GM12878 (cell line): Measurements from ENCODE around the gene SULT2B1. TPM values are rescaled to one million over a fixed set of nuclear protein-coding genes. Genes with fewer than 3 reads are reported as not detected.
A peak's percentile ranks its signal among the peaks of the same experiment; 100 is the strongest.

Experiments used
- ASH2L ChIP-seq: fragments of 300-600, 200-600 bp; sonication (generic); IDR thresholded peaks from 2 replicates; pipeline ENCODE4 v1.6.1; 2017; ENCODE audit warnings: low read depth, mild to moderate bottlenecking, borderline replicate concordance
- CBX3 ChIP-seq: fragments of 200-600 bp; sonication (generic); IDR thresholded peaks from 2 replicates; pipeline ENCODE4 v1.6.1; 2016; ENCODE audit warnings: low read depth, borderline replicate concordance
- CREM ChIP-seq: IDR thresholded peaks from 2 replicates; pipeline ENCODE4 v1.6.1; 2014; ENCODE audit warnings: antibody characterized with exemption, low read depth
- EGR1 ChIP-seq, 2 experiments: IDR thresholded peaks; 1 replicate in 1 of 2; 2 replicates in 1 of 2; pipeline ENCODE4 v1.6.1; 2011 to 2012; ENCODE audit warnings: low read depth in 2 of 2, low read length in 2 of 2, borderline replicate concordance in 1 of 2, mild to moderate bottlenecking in 1 of 2, moderate library complexity in 1 of 2
- FOXM1 ChIP-seq: IDR thresholded peaks from 2 replicates; pipeline ENCODE4 v1.6.1; 2012; ENCODE audit warnings: low read depth, mild to moderate bottlenecking, inconsistent platforms, low read length, moderate library complexity
- GABPA ChIP-seq: IDR thresholded peaks from 2 replicates; pipeline ENCODE4 v1.6.1; 2014; ENCODE audit warnings: antibody characterized with exemption, low read depth, mild to moderate bottlenecking, inconsistent platforms
- IKZF2 ChIP-seq, 2 experiments: fragments of 450-650 bp; IDR thresholded peaks; 2 replicates each; pipeline ENCODE4 v1.6.1; 2017; ENCODE audit warnings: mild to moderate bottlenecking in 2 of 2, moderate library complexity in 2 of 2
- MEF2B ChIP-seq: fragments of 450-650 bp; IDR thresholded peaks from 2 replicates; pipeline ENCODE4 v1.6.1; 2018; ENCODE audit warnings: mild to moderate bottlenecking, moderate library complexity; ENCODE audit not compliant: partially characterized antibody, poor library complexity, severe bottlenecking
- NFYB ChIP-seq: IDR thresholded peaks from 2 replicates; pipeline ENCODE4 v1.6.1; 2011; ENCODE audit warnings: low read depth, mild to moderate bottlenecking, low read length, improper control_type of control experiment, moderate library complexity; ENCODE audit not compliant: insufficient read depth
- NR2C1 ChIP-seq: fragments of 450-650 bp; IDR thresholded peaks from 2 replicates; pipeline ENCODE4 v1.6.1; 2017; ENCODE audit warnings: antibody characterized with exemption, mild to moderate bottlenecking, moderate library complexity
- POLR2A ChIP-seq: IDR thresholded peaks from 2 replicates; pipeline ENCODE4 v1.6.1; 2011; ENCODE audit warnings: low read depth, mild to moderate bottlenecking, low read length
- RB1 ChIP-seq: fragments of 450-650 bp; formaldehyde crosslinking; IDR thresholded peaks from 2 replicates; pipeline ENCODE4 v1.6.1; 2017; ENCODE audit warnings: mild to moderate bottlenecking, borderline replicate concordance
- RFX5 ChIP-seq: IDR thresholded peaks from 2 replicates; pipeline ENCODE4 v1.6.1; 2011; ENCODE audit warnings: low read depth, low read length, improper control_type of control experiment
- SIN3A ChIP-seq: IDR thresholded peaks from 2 replicates; pipeline ENCODE4 v1.6.1; 2012; ENCODE audit warnings: low read depth, low read length, improper control_type of control experiment
- SREBF2 ChIP-seq: IDR thresholded peaks from 2 replicates; pipeline ENCODE4 v1.6.1; 2012; ENCODE audit warnings: mild to moderate bottlenecking, low read length
- STAT1 ChIP-seq: fragments of 450-650 bp; conservative IDR thresholded peaks from 2 replicates; pipeline ENCODE4 v1.6.1; 2014; ENCODE audit warnings: antibody characterized with exemption, mild to moderate bottlenecking
- TARDBP ChIP-seq: IDR thresholded peaks from 2 replicates; pipeline ENCODE4 v1.6.1; 2016; ENCODE audit warnings: borderline replicate concordance
- TCF3 ChIP-seq: IDR thresholded peaks from 2 replicates; pipeline ENCODE4 v1.6.1; 2012; ENCODE audit warnings: low read depth, mild to moderate bottlenecking, low read length, borderline replicate concordance; ENCODE audit not compliant: insufficient read depth
- ZNF24 ChIP-seq: fragments of 450-650 bp; IDR thresholded peaks from 2 replicates; pipeline ENCODE4 v1.6.1; 2017; ENCODE audit warnings: antibody characterized with exemption, mild to moderate bottlenecking
- polyA plus RNA-seq, 11 experiments: library from polyadenylated mRNA; depleted of rRNA in 4 of 11; unstranded in 6 of 11; stranded (reverse) in 5 of 11; fragments of >200 nt; fragmentation: Nextera tagmentation in 4 of 11; fragmentation: Illumina TruSeq in 1 of 11; extraction: Ambion mirVana in 4 of 11; extraction: Trizol in 1 of 11; gene quantifications; 1 replicate in 1 of 11; 2 replicates in 10 of 11; pipeline versions ENCODE4 v1.2.1 to v1.2.3, GENCODE V29; 2011 to 2016; ENCODE audit warnings: inconsistent platforms in 2 of 11, missing spikeins in 2 of 11, low read depth in 1 of 11
- total RNA-seq, 4 experiments: library from RNA; depleted of rRNA in 3 of 4; stranded (reverse); fragments of >200 nt in 3 of 4; fragmentation: Illumina TruSeq in 1 of 4; extraction: Trizol in 1 of 4; gene quantifications; 2 replicates each; pipeline versions ENCODE4 v1.2.1 to v1.2.3, GENCODE V29; 2013 to 2021
- TF ChIP-seq, protein P1 (sequence below): fragments of 450-650 bp; IDR thresholded peaks from 2 replicates; pipeline ENCODE4 v1.6.1; 2017; ENCODE audit warnings: mild to moderate bottlenecking, moderate library complexity
- TF ChIP-seq, protein P2 (sequence below): fragments of 450-650 bp; IDR thresholded peaks from 2 replicates; pipeline ENCODE4 v1.6.1; 2014; ENCODE audit warnings: mild to moderate bottlenecking
- TF ChIP-seq, protein P3 (sequence below): fragments of 450-650 bp; IDR thresholded peaks from 2 replicates; pipeline ENCODE4 v1.6.1; 2017; ENCODE audit warnings: low read depth, mild to moderate bottlenecking, moderate library complexity
- TF ChIP-seq, protein P4 (sequence below): IDR thresholded peaks from 2 replicates; pipeline ENCODE4 v1.6.1; 2011; ENCODE audit warnings: borderline replicate concordance, low read depth, mild to moderate bottlenecking, moderate library complexity, mixed read lengths, low read length; ENCODE audit not compliant: insufficient read depth; ENCODE audit errors: extremely low read length

Gene SULT2B1
- total and polyA plus RNA-seq, 10 of the 15 experiments (the other 5 are each of a cell fraction or from before 2014, with no cell fraction given) = 0.11 to 0.14 TPM; not detected in 8

DNA sequence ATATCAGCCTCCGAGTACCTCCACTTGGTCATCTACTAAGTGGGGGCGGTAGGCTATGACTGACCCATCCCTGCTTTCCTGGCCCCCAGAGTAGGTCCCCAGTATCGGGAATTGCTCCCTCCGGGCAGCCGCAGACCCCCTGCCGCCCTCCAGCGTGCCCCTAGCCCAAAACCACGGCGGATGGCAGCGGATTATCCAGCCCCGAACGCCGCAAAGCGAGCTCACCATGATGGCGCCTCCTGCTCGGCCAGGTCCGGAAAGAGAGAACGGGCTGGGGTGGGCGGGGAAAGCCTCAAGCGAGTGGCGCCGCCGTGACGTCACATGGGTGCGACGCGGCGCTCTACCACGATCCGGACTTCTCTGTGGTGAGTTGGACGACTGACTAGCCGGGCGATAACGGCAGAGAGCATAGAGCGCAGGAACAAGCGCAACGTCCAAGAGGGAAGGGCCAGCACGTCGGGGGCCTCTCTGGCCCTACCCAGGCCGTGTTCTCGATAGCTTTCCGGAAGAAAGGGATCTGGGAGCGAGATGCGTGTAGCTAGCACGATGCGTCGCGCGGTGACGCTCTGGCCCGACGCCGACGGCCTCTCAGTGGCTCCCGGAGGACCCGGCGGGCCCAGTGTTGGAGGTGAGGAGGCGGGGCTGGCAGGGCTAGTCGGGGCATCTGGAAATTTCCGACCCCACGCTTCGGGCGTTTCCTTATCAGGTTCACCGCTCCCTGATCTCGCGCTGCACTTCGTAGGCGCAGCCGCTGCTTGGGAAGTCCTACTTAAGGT is 67.1 kb downstream of the SULT2B1 start, which contains the start of the genes RPL18 and SPHK2 (continued):
- TF ChIP-seq EGR1 (IDR thresholded peaks at IDR 0.05; ENCODE audit: borderline replicate concordance in 1 of 2, low read depth in 2 of 2, low read length in 2 of 2) (peak; percentile 84 to 99), SIN3A (peak; percentile 92), MEF2B (no peak), GABPA (peak; percentile 93), RB1 (0 out of 2 replicates have a peak, but pooled peaks have one; percentile 34), POLR2A (peak; percentile 99), CREM (peak; percentile 100), CBX3 (no peak), RFX5 (no peak), ZNF24 (peak; percentile 83), STAT1 (peak; percentile 62; the same call in 1 of the 2 replicates), ASH2L (0 out of 2 replicates have a peak, but pooled peaks have one; percentile 73), TCF3 (peak; percentile 70; the same call in 1 of the 2 replicates), IKZF2 (IDR thresholded peaks at IDR 0.05) (peak in 1 of 2 experiments; percentile 63; a peak in 1 of 4 replicates), SREBF2 (no peak), TARDBP (peak; percentile 96), FOXM1 (no peak), NR2C1 (peak; percentile 91), NFYB (peak; percentile 51; the same call in 1 of the 2 replicates)
- TF ChIP-seq, protein P1, sequence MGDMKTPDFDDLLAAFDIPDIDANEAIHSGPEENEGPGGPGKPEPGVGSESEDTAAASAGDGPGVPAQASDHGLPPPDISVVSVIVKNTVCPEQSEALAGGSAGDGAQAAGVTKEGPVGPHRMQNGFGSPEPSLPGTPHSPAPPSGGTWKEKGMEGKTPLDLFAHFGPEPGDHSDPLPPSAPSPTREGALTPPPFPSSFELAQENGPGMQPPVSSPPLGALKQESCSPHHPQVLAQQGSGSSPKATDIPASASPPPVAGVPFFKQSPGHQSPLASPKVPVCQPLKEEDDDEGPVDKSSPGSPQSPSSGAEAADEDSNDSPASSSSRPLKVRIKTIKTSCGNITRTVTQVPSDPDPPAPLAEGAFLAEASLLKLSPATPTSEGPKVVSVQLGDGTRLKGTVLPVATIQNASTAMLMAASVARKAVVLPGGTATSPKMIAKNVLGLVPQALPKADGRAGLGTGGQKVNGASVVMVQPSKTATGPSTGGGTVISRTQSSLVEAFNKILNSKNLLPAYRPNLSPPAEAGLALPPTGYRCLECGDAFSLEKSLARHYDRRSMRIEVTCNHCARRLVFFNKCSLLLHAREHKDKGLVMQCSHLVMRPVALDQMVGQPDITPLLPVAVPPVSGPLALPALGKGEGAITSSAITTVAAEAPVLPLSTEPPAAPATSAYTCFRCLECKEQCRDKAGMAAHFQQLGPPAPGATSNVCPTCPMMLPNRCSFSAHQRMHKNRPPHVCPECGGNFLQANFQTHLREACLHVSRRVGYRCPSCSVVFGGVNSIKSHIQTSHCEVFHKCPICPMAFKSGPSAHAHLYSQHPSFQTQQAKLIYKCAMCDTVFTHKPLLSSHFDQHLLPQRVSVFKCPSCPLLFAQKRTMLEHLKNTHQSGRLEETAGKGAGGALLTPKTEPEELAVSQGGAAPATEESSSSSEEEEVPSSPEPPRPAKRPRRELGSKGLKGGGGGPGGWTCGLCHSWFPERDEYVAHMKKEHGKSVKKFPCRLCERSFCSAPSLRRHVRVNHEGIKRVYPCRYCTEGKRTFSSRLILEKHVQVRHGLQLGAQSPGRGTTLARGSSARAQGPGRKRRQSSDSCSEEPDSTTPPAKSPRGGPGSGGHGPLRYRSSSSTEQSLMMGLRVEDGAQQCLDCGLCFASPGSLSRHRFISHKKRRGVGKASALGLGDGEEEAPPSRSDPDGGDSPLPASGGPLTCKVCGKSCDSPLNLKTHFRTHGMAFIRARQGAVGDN = peak; percentile 56; the same call in 1 of the 2 replicates
- TF ChIP-seq, protein P2, sequence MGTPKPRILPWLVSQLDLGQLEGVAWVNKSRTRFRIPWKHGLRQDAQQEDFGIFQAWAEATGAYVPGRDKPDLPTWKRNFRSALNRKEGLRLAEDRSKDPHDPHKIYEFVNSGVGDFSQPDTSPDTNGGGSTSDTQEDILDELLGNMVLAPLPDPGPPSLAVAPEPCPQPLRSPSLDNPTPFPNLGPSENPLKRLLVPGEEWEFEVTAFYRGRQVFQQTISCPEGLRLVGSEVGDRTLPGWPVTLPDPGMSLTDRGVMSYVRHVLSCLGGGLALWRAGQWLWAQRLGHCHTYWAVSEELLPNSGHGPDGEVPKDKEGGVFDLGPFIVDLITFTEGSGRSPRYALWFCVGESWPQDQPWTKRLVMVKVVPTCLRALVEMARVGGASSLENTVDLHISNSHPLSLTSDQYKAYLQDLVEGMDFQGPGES = 0 out of 2 replicates have a peak, but pooled peaks have one; percentile 6
- TF ChIP-seq, protein P3, sequence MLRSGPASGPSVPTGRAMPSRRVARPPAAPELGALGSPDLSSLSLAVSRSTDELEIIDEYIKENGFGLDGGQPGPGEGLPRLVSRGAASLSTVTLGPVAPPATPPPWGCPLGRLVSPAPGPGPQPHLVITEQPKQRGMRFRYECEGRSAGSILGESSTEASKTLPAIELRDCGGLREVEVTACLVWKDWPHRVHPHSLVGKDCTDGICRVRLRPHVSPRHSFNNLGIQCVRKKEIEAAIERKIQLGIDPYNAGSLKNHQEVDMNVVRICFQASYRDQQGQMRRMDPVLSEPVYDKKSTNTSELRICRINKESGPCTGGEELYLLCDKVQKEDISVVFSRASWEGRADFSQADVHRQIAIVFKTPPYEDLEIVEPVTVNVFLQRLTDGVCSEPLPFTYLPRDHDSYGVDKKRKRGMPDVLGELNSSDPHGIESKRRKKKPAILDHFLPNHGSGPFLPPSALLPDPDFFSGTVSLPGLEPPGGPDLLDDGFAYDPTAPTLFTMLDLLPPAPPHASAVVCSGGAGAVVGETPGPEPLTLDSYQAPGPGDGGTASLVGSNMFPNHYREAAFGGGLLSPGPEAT = peak; percentile 80; the same call in 1 of the 2 replicates
- TF ChIP-seq, protein P4, sequence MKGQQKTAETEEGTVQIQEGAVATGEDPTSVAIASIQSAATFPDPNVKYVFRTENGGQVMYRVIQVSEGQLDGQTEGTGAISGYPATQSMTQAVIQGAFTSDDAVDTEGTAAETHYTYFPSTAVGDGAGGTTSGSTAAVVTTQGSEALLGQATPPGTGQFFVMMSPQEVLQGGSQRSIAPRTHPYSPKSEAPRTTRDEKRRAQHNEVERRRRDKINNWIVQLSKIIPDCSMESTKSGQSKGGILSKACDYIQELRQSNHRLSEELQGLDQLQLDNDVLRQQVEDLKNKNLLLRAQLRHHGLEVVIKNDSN = no peak
